Measurements from ENCODE around the gene HAX1.
"Not testable (repeated sequence)": the region's sequence is repeated elsewhere in the genome, so short reads cannot be mapped to it uniquely, and the experiment has no call there.

The HAX1 gene

GRCh38 chr1:154276797-154277196, 4.4 kb downstream of the HAX1 start:
- in situ Hi-C loops (cut with MboI; ENCODE audit: low sequenced_read_pairs) = no loop called here

DNA sequence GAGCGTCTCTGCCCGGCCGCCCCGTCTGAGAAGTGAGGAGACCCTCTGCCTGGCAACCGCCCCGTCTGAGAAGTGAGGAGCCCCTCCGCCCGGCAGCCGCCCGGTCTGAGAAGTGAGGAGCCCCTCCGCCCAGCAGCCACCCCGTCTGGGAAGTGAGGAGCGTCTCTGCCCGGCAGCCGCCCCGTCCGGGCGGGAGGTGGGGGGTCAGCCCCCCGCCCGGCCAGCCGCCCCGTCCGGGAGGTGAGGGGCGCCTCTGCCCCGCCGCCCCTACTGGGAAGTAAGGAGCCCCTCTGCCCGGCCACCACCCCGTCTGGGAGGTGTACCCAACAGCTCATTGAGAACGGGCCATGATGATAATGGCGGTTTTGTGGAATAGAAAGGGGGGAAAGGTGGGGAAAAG, 15.2 kb downstream of the HAX1 start:
- in situ Hi-C loops (cut with MboI; ENCODE audit: low sequenced_read_pairs) = not testable (repeated sequence)

DNA sequence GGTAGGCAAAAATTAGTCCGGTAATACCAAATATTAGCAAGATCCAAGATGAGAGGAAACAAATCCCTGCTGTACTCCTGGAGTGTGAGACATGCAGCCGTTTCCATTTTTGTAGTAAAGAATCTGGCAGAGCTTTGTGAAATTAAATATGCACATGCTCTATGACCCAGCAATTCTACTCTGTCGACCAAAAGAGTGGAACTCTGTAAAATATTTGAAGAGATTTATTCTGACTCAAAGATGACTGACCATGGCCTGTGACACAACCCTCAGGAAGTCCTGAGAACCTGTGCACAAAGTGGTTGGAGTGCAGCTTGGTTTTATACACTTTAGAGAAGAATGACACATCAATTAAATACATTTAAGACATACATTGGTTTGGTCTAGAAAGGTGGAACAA, 16.2 kb downstream of the HAX1 start:
- in situ Hi-C loops (cut with MboI; ENCODE audit: low sequenced_read_pairs) = no loop called here

- in situ Hi-C loops (cut with MboI; ENCODE audit: low sequenced_read_pairs) = no loop called here
Observed at GRCh38 chr1:154290921-154291320, 18.5 kb downstream of the HAX1 start.

DNA sequence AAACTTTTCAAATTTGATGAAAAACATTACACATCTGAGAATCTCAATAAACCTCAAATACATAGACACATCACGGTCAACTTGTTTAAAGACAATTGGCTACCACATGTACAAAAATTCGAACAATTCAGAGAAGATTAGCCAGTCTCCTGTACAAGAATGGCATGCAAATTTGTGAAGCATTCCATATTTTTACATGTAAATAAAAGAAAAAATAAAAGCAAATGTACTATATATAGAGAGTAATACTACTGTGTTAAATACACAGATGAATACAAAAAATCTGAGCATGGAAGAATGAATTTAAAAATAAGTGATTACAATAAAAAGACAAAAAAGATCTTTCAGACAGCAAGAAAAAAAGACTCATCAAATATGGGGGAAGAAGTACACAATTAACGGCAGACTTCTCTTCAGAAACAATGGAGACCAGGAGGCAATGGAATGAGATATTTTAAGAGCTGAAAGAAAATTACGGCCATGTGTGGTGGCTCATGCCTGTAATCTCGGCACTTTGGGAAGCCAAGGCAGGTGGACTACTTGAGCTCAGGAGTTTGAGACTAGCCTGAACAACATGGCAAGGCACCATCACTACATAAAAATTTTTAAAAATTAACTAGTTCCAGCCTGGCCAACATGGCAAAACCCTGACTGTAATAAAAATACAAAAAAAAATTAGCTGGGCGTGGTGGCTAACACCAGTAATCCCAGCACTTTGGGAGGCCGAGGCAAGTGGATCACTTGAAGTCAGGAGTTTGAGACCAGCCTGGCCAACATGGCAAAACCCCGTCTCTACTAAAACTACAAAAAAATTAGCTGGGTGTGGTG, 23.2 kb downstream of the HAX1 start:
- in situ Hi-C loops (cut with MboI; ENCODE audit: low sequenced_read_pairs) = no loop called here

DNA sequence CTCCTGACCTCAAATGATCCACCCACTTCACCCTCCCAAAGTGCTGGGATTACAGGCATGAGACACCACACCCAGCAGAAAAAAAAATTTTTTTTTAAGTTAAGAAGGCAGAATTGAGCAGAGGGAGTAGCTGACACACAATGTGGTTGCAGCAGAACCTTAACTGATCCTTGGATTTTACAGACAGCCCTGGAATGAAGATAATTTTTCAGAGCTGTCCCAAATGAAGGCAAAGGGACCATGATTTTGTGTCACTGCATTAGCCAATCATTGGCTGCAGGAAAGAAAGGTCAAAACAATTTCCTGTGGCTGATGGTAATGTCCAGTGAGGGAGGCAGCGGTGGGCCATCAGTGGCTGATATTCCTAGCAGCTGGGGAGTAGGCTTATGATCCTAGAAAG, 29.2 kb downstream of the HAX1 start:
- in situ Hi-C loops (cut with MboI; ENCODE audit: low sequenced_read_pairs) = no loop called here

- in situ Hi-C loops (cut with MboI; ENCODE audit: low sequenced_read_pairs) = no loop called here
Observed at GRCh38 chr1:154304664-154305337, 32.4 kb downstream of the HAX1 start.

- in situ Hi-C loops (cut with MboI; ENCODE audit: low sequenced_read_pairs) = no loop called here
Observed at GRCh38 chr1:154306151-154306550, 33.7 kb downstream of the HAX1 start.

DNA sequence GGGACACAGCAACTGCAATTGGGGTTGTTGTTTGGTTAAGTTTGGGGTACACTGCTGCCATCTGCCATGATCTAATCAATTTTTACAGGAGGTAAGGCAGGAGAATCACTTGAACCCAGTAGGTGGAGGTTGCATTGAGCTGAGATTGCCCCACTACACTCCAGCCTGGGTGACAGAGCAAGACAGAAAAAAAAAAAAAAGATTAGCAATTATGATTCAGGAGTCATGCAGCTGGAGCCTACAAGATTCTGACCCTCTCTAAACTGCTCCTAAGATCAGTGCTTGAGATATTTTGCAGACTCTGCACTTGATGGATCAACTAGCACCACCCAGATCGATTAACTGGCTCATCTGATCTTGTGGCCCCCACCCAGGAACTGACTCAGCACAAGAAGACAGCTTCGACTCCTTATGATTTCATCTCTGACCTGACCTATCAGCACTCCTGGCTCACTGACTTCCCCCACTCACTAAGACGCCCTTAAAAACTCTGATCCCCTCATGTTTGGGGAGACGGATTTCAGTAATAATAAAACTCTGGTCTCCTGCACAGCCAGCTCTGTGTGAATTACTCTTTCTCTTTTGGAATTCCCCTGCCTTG, 35.3 kb downstream of the HAX1 start:
- in situ Hi-C loops (cut with MboI; ENCODE audit: low sequenced_read_pairs) = not testable (repeated sequence)

DNA sequence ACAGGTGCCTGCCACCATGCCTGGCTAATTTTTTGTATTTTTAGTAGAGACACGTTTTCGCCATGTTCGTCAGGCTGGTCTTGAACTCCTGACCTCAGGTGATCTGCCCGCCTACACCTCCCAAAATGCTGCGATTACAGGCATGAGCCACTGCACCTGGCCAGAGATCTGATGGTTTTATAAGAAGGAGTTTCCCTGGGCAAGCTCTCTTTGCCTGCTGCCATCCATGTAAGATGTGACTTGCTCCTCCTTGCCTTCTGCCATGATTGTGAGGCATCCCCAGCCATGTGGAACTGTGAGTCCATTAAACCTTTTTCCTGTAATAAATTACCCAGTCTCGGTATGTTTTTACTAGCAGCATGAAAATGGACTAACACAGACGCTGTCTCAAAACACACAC, 36.7 kb downstream of the HAX1 start:
- in situ Hi-C loops (cut with MboI; ENCODE audit: low sequenced_read_pairs) = not testable (repeated sequence)

- in situ Hi-C loops (cut with MboI; ENCODE audit: low sequenced_read_pairs) = not testable (repeated sequence)
Observed at GRCh38 chr1:154312229-154313065, 40.0 kb downstream of the HAX1 start.

DNA sequence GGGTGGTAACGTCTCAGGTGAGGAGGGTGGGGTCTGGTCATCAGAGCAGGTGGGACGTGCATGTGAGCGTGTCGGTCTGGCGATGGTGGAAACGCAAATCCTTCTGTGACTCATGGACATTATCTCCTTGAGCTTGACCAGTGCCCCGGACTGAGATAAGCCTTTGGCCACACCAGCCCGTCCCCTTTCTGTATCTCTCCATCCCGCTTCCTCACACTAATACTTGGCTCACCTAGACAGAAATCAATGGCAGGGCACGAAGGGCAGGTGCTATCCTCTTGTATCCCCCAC, 40.6 kb downstream of the HAX1 start:
- in situ Hi-C loops (cut with MboI; ENCODE audit: low sequenced_read_pairs) = no loop called here

GRCh38 chr1:154314226-154314625, 41.8 kb downstream of the HAX1 start:
- in situ Hi-C loops (cut with MboI; ENCODE audit: low sequenced_read_pairs) = not testable (repeated sequence)

DNA sequence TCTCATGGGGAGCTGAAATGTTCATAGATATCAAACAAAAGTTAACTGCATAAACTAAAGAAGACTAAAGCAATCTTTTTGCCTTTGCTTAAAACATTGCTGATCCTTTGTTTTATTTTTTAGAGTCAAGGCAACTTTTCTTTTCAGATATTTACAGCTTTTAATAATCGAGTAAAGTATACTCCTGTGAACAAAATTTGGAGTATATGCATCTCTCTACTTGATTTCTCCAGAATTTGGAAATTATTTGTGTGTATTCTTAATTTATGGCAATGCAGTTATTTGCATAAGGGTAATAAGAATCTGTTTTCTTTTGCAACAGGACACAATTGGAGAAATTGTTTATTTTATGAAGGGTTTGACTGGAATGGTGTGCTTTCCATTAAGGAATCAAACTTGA, 44.3 kb downstream of the HAX1 start:
- in situ Hi-C loops (cut with MboI; ENCODE audit: low sequenced_read_pairs) = no loop called here

DNA sequence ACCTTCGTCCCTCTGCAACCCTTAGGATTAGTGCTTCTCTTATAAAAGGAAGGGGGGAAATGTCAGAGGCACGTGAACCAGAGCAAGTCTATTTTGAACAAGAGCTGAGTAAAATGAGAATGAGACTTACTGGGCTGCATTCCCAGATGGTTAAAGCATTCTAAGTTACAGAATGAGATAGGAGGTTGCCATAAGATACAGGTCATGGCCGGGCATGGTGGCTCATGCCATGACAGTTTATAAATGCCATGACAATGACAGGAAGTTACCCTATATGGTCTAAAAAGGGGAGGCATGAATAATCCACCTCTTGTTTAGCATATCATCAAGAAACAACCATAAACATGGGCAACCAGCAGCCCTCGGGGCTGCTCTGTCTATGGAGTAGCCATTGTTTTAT, 46.0 kb downstream of the HAX1 start:
- in situ Hi-C loops (cut with MboI; ENCODE audit: low sequenced_read_pairs) = no loop called here

GRCh38 chr1:154320882-154321608, 48.6 kb downstream of the HAX1 start, which contains the start of gene AQP10:
Gene AQP10, plus strand, starts transcription at chr1:154321093. Its CDS starts 63 bp downstream, at chr1:154321156.
- in situ Hi-C loops (cut with MboI; ENCODE audit: low sequenced_read_pairs) = no loop called here

DNA sequence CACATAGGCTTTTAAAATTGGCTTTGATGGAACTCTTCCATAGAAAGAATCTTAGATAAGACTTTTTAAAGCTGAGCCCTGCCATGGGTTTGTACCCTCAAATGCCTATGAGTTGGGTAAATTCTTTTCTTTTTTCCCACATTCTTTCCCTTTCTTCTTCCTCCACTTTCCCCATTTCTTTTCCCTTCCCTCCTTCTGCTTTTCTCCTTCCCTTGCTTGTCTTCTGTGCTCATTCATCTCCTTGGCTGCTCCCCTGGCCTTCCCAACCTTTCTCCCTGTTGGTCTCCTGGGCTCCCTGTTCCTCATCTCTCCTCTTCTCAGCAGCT, 49.1 kb downstream of the HAX1 start:
- in situ Hi-C loops (cut with MboI; ENCODE audit: low sequenced_read_pairs) = not testable (repeated sequence)

GRCh38 chr1:154323493-154323892, 51.1 kb downstream of the HAX1 start:
- in situ Hi-C loops (cut with MboI; ENCODE audit: low sequenced_read_pairs) = no loop called here

DNA sequence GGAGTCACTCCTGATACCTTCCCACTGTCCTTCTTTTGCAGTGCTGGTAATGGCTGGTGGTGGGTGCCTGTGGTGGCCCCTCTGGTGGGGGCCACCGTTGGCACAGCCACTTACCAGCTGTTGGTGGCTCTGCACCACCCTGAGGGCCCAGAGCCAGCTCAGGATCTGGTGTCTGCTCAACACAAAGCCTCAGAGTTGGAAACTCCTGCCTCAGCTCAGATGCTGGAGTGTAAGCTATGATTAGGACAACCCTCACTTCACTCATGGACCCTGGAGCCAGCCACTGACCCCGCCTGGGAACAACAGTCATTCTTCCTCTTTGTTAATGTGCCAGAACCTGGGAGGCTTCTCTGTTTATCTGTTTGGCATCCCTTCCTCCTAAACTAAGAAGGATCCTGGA, 51.8 kb downstream of the HAX1 start:
- in situ Hi-C loops (cut with MboI; ENCODE audit: low sequenced_read_pairs) = no loop called here

DNA sequence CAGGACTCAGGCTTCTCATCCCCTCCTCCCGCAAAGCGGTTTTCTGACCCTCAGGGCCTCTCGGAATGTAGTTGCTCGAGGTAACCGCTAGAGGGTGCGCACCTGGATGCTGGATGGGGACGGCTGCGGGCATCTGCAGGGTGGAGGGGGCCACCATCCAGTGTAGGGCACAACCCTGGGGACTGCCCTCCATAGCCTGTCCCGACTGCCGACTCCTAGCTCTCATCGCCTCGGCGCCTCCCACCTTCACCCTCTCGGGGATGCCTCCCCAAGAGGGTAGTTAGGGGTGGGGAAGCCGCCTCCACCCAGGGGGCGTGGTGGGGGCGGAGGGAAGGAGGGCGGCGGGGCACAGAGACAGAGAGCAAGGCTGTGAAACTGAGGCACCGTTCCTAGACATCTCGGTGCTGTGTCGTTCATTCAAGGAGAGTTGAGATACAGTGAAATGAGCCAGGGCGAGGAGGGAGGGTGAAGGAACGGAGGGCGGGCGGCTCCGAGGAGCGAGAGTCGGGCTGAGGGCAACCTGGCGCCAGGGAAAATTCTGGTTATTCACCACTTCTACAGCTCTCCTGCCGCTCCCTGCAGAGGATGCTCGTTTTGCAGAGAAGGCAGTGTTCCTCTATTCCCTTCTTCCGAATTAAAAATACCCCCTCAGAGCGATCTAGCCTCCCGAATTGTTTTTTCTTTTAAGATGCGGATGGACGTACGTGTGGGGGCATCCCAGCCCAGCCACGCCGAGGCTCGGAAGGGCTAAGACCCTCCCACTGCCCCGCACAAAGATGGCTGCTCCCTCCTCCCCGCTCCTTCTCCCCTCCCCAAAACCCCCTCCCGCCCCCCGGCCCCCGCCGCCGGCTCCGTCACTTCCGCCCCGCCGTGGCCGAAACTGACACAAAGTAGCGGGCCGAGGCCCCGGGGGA, 52.5 kb downstream of the HAX1 start, which contains the start of gene ATP8B2:
Gene ATP8B2, plus strand, starts transcription at position 857 of the 914 bp plus-strand sequence. CDS start 2,617 bp downstream, outside the sequence.
- in situ Hi-C loops (cut with MboI; ENCODE audit: low sequenced_read_pairs) = no loop called here

Data from HL-60/S4 treated with phorbol 12-myristate 13-acetate at 8.2 ng/mL for 4 days and 3 days (cell line).